Lower leg skin (tissue), 3 donors: ENCODE data around the gene LONRF3.

Experiments used
- CTCF ChIP-seq, 3 donors: fragments of 450-650 bp; IDR thresholded peaks; one replicate each; pipeline ENCODE4 v1.5.1; 2016; ENCODE audit warnings: antibody characterized with exemption in 3 of 3, mild to moderate bottlenecking in 3 of 3, moderate library complexity in 2 of 3
- POLR2A ChIP-seq, 2 donors: fragments of 450-650 bp; IDR thresholded peaks; one replicate each; pipeline ENCODE4 v1.6.1; 2016 to 2017; ENCODE audit warnings: antibody characterized with exemption in 2 of 2, mild to moderate bottlenecking in 1 of 2, moderate library complexity in 1 of 2

GRCh38 chrX:119008110-119008744 lies 33.8 kb downstream of the LONRF3 start:
- TF ChIP-seq CTCF (IDR thresholded peaks at IDR 0.05) = no peak
- TF ChIP-seq POLR2A (IDR thresholded peaks at IDR 0.05) = no peak
